ENCODE results near the gene UNC79.

UNC79 gene

DNA sequence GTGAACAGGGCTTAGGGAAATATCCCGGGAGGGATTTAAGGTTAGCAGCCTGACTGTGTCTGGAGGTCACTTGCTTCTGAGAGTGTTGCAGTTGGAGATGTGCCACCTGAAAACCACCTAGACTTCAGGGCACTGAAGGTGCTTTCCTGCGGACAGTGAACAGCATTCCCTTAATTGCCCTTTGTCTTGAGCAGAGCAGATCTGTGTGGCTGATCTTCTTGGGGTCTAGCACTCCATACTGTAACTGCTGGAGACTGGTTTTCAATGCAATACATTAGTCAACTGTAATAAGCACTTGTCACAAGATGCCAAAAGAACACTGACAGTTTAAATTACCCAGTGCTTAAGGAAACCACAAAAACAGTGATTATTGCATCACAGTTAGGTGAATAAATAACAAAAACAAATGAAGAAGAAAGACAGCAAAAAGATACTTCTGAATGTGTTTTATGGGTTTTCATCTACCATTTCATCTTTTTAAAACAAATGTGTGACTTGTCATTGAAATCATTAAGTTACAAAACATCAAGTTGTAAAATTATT is 245.7 kb downstream of the UNC79 start:
- Histone ChIP-seq H3K9me3 (ENCODE audit: control insufficient read depth, low read length) (no peaks in the 10 kb centered on the region), H2AFZ (no peak overlapping the region), H3K9ac (no peak overlapping the region), H3K36me3 (ENCODE audit: control insufficient read depth, insufficient read depth, low read length) (no peaks in the 10 kb centered on the region), H3K4me1 (peaks cover 3% of the 10 kb centered on the region), H3K27ac (no peak overlapping the region), H3K4me2 (ENCODE audit: low read length) (no peak overlapping the region), H3K4me3 (ENCODE audit: low read depth, low read length) (no peak overlapping the region), H3K27me3 (ENCODE audit: control insufficient read depth, insufficient read depth, low read length) (no peaks in the 10 kb centered on the region), H3K79me2 (no peaks in the 10 kb centered on the region)
- TF ChIP-seq, protein P1, sequence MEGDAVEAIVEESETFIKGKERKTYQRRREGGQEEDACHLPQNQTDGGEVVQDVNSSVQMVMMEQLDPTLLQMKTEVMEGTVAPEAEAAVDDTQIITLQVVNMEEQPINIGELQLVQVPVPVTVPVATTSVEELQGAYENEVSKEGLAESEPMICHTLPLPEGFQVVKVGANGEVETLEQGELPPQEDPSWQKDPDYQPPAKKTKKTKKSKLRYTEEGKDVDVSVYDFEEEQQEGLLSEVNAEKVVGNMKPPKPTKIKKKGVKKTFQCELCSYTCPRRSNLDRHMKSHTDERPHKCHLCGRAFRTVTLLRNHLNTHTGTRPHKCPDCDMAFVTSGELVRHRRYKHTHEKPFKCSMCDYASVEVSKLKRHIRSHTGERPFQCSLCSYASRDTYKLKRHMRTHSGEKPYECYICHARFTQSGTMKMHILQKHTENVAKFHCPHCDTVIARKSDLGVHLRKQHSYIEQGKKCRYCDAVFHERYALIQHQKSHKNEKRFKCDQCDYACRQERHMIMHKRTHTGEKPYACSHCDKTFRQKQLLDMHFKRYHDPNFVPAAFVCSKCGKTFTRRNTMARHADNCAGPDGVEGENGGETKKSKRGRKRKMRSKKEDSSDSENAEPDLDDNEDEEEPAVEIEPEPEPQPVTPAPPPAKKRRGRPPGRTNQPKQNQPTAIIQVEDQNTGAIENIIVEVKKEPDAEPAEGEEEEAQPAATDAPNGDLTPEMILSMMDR (IDR thresholded peaks at IDR 0.05): no peak

DNA sequence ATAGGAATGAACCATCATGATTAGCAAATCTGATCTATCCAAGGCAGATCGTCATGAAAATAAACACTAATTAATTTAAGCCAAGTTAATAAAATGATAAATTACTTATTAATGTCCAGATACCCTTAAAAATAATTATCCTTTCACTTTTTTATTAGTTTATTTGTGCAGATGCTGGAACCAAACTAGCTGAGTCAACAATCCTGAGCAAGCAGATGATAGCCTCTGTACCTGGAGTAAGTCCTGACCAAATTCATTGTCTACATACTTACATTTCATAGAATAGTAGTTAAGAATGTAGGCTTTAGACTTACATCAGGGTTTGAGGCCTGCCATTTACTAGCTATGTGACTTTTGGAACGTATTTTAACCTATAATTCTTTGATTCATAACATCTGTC is 251.7 kb downstream of the UNC79 start:
- TF ChIP-seq, protein P1 (IDR thresholded peaks at IDR 0.05): no peak

DNA sequence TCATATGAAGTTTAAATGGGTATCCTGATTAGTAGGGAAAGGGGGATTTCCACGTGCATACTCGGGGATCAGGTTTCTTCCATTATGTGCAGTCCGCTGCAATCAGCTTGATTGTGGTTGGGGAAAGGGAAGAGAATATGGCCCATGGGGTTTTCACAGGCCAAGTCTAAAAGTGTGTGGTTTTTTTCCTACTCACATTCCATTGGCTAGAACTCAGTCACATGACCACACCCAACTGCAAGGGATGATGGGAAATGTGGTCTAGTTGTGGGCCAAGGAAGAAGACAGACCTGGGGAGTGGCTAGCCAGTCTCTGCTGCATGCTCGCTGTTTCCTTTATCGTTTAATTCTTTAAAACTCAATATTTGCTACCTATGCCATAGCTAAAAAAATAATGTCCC is 252.5 kb downstream of the UNC79 start:
- Histone ChIP-seq H3K4me3 (ENCODE audit: low read depth, low read length) (no peak overlapping the region), H2AFZ (no peak overlapping the region), H3K9ac (no peak overlapping the region), H3K27ac (no peak overlapping the region), H3K9me3 (ENCODE audit: control insufficient read depth, low read length) (no peaks in the 10 kb centered on the region), H3K36me3 (ENCODE audit: control insufficient read depth, insufficient read depth, low read length) (no peaks in the 10 kb centered on the region), H3K27me3 (ENCODE audit: control insufficient read depth, insufficient read depth, low read length) (no peaks in the 10 kb centered on the region), H3K4me1 (peaks cover 2% of the 10 kb centered on the region), H3K4me2 (ENCODE audit: low read length) (no peak overlapping the region), H3K79me2 (no peaks in the 10 kb centered on the region)
- TF ChIP-seq, protein P1 (IDR thresholded peaks at IDR 0.05): no peak

More for the DNA sequence above, 251.7 kb downstream of the UNC79 start:
- Histone ChIP-seq H3K4me3 (ENCODE audit: low read depth, low read length) (no peak overlapping the region), H3K9ac (no peak overlapping the region), H3K4me1 (no peaks in the 10 kb centered on the region), H3K27me3 (ENCODE audit: control insufficient read depth, insufficient read depth, low read length) (no peaks in the 10 kb centered on the region), H3K4me2 (ENCODE audit: low read length) (no peak overlapping the region), H3K9me3 (ENCODE audit: control insufficient read depth, low read length) (no peaks in the 10 kb centered on the region), H3K36me3 (ENCODE audit: control insufficient read depth, insufficient read depth, low read length) (no peaks in the 10 kb centered on the region), H2AFZ (no peak overlapping the region), H3K79me2 (no peaks in the 10 kb centered on the region), H3K27ac (no peak overlapping the region)

DNA sequence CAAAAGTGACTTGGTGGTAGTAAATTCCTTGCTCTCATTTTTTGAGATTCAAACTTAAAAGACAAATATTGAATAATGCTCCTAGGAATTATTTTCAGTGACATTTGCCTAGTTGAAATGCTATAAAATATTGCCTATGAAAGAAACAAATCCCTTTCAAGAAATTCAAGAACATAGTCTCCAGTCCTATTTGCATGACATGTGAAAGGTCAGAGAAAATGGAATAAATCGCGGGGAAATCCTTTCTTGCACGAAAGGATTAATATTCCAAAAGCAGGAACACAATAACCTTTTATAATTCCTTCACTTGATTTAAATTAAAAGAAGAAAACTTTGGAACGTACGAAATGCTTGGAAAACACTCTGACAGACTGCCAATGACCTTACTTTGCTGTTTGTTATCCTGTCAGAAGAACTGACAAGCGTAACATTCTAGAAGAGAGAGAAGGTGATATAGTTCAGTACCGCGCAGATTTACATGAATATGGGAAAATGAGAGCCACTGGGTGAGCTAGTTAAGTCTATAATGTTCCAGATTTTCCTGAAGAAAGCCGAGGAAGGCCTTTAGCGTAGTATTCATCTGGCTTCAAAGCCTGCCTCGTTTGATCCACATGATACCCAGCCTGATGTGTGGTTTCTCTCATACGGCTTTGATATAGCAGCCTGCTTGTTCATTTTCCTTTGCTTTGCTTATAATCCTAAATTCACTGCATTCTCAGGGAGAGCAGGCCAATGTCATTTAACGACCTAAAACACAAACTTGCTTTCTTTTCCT is 254.6 kb downstream of the UNC79 start:
- H3K4me3 ChIP-seq (ENCODE audit: low read depth, low read length): no peak overlapping the region
- H3K36me3 ChIP-seq (ENCODE audit: control insufficient read depth, insufficient read depth, low read length): no peaks in the 10 kb centered on the region
- H3K4me1 ChIP-seq: peaks cover 5% of the 10 kb centered on the region
- TF ChIP-seq, protein P1 (IDR thresholded peaks at IDR 0.05): no peak
- H3K4me2 ChIP-seq (ENCODE audit: low read length): no peak overlapping the region
- H3K9me3 ChIP-seq (ENCODE audit: control insufficient read depth, low read length): no peaks in the 10 kb centered on the region
- no peaks in the 10 kb centered on the region for H3K79me2 ChIP-seq
- H3K27ac ChIP-seq: no peak overlapping the region
- H3K9ac ChIP-seq: no peak overlapping the region
- H3K27me3 ChIP-seq (ENCODE audit: control insufficient read depth, insufficient read depth, low read length): no peaks in the 10 kb centered on the region
- no peak overlapping the region for H2AFZ ChIP-seq

DNA sequence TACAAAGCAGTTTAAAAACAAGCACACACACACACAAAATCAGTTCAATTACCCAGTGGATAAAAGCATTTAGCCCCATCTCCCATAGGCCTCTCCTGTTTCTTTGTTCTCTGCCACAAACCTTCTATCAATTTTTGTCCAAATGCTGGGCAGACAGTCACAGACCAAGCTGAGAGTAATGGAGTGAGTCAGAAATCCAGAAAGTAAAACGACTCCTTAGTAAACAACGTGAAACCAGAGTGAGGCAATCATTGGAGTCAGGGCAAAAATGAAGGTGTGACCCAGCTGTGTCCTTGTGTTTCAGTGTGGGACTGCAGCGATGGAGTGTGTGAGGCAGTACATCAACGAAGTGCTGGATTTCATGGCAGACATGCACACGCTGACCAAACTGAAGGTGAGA is 255.5 kb downstream of the UNC79 start:
- TF ChIP-seq, protein P1 (IDR thresholded peaks at IDR 0.05): no peak
- no peak overlapping the region for H3K27ac ChIP-seq

More for the DNA sequence above, 255.5 kb downstream of the UNC79 start:
- H3K27me3 ChIP-seq (ENCODE audit: control insufficient read depth, insufficient read depth, low read length): no peaks in the 10 kb centered on the region
- H2AFZ ChIP-seq: no peak overlapping the region
- no peaks in the 10 kb centered on the region for H3K36me3 ChIP-seq (ENCODE audit: control insufficient read depth, insufficient read depth, low read length)
- H3K79me2 ChIP-seq: no peaks in the 10 kb centered on the region
- H3K4me1 ChIP-seq: peaks cover 5% of the 10 kb centered on the region
- H3K4me2 ChIP-seq (ENCODE audit: low read length): no peak overlapping the region
- H3K4me3 ChIP-seq (ENCODE audit: low read depth, low read length): no peak overlapping the region
- H3K9ac ChIP-seq: no peak overlapping the region
- H3K9me3 ChIP-seq (ENCODE audit: control insufficient read depth, low read length): no peaks in the 10 kb centered on the region
